EL (cell line): Measurements from ENCODE around the gene NPM3.

ENCODE experiments used
- DNase-seq: peaks from one replicate; pipeline ENCODE4 v3.0.0-alpha.2; 2016

NPM3 gene

DNA sequence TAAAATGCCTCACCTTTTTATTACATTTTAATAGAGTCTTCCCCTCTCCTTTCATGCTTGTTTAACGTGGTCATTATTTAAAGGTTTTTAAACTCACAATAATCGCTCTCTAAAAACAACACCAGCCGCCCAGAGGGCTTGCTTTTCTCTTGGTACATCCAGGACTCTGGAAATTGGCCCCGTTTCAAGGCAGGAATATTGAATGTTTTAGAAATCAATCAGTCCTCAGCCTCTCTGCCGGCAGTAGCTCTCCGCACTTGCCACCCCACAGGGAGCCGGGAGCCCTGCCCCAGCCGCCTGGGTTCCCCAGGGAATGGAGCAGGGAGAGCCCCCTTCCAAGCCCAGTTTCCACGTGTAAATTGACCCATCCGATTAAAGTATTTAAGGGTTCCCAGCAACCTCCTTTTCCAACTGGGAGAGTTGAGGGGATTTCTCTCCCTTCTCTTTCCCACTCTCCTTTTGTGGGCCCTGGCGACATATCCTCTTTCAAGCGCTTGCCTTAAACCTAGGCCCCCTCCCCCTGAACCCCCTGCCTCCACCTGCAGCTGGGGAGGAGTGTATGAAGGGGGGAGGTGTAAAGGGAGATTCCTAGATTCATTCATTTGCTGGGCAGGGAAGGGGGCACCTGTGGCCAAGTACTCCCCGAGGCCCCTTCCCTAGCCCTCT lies 9.2 kb downstream of the NPM3 start:
- no peak for DNase-seq

DNA sequence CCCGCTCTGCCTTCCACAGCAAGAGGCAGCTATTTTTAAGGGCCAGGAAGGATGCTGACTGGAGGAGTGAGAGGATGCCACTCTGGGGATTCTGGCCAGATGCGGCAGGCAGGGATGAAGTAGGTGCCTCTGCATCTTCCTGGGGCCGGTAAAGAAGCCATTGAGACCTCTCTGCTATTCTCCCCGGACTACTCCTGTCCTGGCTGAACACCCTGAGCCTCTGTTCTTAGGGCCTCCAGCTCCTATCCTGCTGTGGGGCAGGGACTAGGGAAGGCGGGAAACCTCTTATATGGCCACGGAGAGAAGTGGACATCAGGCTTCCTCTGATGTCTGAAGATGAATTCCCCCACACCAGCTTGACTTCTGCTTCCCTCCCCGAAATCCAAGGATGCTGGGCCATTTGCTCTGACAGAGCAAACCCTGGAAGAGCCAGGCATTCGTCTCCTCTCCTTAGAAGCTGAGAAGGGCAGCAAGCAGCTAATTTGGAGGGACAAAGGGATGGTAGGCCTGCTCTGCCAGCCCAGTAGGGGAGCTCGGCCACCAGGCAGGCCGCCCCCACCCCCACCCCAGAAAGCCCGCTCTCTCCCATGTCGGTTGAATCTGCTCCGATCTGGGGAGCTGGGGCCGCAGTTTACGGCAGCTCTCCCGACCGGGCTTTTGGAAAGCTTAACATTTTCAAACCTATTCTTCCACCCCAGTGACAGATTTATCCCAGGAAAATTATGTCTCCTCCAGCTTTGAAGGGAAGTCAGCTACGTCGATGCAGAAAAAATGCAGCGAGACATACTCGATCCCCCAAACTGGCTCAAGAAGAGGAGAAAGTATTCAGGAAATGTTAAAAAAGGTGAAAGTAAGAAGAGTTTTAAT lies 10.1 kb downstream of the NPM3 start:
- DNase-seq: no peak

DNA sequence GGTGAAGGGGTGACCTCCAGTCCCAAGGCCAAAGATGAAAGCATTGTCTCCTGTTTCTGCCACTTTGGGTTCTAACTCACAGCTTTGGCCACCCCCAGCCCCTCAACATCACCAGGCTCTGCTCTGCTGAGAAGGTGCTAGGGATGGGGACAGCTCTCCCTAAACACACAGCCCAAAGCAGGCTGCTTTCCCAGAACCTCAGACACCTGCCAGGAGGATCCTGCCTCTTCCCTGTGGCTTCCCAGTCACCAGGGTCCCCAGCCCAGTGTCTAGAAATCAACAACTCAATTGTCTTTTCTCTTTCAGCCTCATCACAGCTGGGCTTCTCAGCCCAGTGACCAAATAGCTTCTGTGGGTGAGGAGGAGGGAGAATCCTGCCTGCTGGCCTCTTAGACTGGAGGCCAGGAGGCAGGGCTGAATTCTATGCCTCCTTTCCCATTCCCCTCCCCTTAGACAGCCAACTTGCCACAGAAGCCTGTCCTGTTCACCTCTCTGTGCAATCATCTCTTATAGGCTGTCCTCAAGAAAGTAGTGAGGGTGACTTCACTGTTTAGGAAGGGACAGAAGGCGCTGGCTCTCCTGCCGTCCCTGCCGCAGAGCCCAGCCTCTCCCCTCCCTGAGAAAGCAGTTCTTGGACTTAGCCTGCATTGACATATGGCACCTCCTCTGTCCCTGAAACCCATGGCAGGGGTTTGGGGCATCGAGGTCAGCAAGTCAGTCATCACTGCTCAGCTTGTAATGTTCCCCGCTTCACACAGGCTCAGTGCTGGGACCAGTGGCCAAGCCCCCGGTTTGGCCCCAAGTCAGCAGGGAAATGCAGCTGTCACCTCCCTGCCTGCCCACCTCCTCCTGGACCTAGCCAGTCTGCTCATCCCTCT lies 11.0 kb downstream of the NPM3 start:
- DNase-seq: no peak

DNA sequence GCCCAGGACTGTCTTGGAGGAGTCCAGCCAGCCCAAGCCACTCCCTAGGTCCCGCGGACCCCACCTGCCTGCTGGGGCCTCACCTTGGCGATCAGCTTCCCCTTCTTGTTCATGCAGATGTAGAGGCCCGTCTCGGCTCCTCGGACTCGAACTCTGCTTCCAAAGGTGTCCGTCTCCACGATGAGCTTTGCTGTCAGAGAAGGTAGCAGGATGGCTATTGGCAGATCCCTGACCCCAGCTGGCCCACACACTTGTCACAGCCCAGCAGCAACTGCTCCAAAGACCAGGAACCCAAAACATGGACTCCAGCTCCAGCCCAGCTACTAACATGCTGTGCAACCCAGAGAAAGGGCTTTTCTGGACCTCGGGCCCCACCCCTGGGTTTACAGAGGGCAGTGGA lies 11.9 kb downstream of the NPM3 start:
- DNase-seq: no peak

DNA sequence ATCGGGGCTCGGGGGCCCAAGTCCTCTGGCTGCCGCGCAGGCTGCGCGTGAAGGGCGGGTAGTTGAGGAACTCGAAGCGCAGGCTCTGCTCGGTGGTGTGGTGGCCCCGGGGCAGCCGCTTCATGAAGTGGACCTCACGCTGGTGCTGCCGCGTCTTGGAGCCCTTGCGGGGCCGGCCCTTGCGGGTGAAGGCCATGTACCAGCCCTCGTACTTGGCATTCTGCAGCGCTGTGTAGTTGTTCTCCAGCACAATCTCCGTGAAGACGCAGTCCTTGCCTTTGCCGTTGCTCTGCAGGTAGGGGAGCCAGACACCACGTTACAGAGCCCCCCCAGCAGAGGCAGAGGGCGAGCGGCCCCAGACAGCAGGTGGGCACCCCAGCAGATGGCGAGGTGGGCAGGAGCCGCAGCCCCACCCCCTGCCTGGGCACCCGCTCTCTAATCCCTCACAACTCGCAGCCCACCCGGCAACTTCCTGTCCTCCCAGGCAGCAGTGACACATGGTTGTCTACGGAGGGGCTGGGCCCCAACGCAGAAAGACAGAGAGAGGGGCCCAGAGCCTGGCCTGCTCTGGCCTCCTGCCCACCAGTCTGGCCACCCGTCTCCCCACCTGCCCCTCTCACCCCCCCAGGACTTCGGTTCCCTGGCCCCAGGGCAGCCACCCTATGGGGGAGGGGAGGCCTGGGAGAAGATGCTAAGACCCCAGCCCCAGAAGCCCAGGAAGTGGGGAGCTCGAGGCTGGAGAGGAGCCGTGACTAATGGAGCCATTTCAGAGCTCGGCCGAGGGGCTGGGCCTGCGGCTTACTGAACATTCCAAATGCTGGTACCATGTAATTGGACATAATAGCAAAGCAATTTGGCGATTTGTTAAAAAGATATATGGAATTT lies 12.7 kb downstream of the NPM3 start:
- DNase-seq: no peak

DNA sequence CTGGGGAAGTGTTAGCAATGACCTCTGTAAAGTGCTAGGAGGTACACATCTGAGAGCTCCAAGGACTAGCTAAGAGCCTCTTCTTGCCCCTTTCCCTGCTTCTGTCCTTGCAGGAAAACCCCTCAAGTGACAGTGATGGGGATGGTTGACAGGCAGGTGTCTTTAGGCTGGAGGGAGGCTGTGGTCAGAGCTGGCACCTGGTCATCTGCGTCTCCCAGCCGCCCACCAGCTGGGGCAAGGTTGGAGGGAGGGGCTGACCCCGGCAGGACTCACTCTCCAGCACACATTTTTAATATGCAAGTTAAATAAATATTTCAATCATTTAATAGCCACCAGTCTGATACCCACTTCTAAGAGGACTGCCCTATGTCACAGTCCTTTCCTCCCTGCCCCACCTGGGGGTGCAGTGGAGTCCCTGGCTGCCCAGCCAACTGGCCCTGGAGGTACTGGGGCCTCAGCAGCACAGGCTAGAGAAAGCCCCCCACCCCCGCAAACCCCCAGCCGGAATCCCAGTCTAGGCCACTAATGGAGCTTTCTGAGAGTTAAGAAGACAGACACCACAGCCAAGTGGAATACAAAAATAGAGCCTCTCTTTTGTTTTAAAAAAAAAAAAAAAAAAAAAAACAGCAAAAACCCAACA lies 13.6 kb downstream of the NPM3 start:
- DNase-seq: no peak

DNA sequence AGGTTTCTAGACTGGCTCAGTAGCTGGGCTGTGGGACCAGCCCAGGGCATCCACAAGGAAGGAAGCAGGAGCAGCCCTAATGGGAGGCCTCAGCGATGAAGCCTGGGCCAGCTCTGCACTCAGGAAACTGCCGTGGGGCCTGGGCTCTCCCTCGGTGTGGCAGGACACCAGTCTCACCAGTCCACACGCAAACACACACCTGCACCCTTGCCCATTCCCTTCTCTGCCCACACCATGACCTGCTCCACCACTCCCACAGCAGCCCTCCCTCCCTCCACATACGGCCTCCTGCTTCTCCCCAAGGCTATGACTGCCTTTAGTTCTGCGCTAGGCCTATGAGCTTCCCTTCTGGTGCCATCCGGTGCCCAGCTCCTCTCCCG lies 14.5 kb downstream of the NPM3 start:
- DNase-seq: no peak

DNA sequence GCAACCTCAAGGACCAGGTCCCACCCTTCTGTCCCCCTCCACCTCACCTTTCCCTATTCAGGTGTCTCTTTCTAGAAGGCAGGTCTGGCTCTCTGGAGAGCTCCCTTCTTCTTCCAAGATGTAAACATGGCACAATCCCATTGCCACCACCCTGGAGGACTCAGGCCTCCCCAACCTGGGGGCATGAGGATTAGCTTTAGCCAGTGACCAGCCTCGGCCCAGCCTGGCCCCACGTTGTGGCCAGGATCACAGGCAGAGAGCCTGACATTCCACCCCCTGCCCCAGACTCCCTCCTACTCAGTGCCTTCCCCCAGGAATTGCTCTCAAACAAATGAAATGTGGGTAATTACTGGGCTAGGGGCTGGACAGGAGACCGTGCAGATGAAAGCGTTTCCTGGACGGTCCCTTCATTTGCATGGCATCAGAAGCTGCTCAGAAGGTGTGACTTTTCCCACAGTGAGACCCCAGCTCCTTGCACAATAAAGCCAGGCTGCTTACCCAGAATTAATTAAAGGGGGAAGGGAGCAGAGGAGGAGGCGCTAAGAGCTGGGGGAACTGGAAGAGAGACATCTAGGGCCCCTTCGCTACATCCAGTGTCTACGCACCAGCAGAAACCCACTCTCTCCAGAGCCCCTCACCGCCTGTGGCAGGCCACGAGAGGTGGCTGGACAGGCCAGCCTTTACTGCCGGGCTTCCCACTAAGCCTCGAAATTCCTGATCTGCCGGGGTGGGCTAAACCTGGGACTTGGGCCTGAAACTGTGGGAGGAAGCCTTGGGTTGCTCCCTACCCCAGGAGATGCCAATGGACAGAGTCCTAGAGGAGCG lies 15.1 kb downstream of the NPM3 start:
- DNase-seq: no peak

DNA sequence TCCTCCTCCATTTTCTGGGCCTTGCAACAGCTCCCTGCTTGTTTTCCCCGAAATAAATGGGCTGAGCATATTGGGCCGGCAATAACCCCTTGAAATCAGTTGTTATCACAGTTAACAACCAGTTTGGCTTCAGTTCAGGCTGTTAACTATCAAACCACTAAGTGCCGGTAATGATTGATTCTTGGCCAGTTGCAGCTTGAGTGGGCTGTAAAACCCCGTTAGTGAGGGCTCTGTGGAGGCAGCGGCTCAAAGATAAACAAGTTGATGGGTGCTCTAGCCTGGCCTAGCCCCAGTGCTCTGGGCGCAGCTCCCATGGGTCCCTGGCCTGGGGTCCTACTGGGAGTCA lies 15.7 kb downstream of the NPM3 start:
- no peak for DNase-seq

DNA sequence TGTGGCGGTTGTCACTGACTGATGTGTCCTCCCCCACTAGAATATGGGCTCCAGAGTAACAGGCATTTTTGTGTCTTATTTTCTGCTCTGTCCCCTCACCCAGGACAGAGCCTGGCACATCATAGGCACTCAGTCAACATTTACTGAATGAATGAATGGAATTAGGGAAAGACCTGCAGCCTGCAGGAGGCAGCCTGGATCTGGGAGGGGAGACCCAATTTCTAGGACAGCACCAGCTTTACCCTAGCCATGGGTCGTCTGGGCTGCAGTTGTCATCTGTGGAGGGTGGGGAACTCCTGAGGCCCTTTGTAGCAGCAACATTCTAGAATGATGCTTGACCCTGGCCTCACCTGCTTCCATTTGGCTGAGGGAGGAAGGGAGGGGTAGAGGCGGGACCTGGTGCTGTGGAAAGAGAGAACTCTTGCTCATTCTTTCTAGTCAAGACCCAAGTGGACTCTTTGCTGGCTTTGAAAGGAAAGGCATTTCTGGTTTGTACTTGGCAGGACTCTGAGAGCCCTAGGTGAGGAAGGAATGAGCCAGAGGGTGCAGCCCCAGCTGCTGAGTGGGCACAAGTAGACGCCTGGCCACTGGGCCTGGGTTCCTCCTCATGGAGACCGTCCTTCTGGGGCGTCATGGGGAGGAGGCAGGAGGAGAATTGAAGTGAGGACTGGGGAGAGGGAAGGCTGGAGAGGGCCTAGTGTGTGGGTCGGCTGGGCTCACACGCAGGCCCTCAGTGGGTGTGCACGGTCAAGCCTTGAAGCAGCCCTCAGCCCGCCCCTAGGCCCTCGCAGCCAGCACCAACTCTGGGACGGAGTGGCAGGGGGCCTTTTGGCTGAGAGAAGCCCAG lies 16.3 kb downstream of the NPM3 start:
- no peak for DNase-seq

DNA sequence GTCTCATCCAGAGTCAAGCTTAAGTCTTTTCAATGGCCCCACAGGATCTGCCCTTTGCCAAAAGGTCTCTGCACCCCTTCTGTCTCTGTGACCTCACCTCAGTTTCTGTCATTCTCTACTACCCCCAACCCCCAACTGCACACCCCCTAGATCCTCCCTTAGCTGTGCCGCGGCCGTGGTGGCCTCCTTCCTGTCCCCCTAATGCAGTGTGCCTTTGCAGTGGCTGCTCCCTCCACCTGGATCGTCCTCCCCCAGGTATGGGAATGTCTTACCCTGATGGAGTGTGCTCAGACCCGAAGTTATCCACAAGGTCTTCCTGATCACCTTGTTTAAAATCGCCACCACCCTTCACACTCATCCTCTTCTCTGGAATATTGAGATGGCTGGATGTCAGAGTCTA lies 16.9 kb downstream of the NPM3 start:
- DNase-seq: no peak

DNA sequence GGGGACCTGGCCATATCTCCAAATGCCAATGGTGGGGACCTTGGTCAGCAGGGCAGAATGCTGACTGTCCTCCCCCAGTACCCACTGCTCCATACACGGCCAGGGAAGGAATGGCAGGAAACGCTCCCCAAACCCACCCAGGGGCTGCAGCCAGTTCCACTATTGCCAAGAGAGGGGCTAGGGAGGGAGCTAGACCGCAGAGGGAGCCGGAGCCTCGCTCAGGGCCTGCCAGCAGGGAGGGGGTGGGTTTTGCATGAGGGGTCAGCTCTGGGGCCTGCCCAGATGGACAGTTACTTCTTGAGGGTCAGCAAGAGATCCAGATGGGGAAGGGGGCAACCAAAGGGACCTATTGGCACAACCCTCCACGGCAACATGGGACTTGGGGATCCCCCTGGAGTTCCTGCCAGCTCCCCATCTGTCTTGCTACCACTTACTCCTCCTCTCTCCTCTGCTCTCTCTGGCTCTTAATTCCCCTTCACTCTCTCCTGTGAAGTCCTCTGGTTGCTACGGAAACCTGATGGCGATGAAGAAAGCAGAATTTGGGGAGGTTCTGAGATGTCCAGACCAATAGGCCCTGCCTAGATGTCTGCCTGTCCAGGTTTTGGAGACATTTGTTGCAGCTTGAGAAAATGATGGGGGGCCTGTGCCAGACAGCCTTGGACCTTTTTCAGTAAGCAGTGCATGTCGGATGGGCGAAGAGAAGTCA lies 20.0 kb downstream of the NPM3 start:
- no peak for DNase-seq

DNA sequence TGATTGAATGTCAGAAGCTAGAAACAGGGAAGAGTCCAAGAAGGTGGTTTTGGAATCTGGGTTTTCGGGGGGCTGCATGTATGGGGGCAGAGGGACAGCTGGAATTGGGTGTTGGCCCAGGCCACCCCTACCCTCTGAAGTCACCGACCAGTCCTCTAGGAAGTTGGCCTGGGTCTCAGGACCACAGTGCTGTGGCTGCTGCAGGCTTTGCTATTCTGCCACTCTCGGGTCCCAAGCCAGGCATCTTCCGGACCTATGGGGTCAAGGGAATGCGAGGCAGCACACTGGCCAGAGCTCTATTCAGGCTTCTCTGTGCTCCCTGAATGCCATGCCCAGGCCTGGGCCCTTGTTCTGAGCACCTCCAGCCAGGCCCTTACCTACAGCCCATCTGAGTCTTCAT lies 20.5 kb downstream of the NPM3 start:
- DNase-seq: no peak

DNA sequence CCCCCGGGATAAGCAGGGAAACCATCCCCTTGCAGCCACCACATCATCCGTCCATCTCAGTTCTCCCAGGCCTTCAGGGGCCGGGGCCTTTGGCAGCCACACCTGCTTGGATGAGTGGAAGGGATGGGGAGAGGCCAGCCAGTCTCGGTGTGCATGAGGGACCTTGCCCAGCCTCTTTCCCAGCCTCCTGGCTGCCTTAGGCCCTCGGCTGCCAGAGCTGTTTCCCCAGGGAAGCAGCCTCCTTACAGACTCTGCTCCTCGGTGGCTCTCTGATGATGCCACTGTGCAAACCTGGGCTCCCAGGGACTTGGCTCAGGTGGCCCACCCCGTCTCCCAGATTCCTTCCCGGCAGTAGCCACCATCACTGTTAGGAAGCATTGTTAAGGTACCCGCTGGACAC lies 22.0 kb downstream of the NPM3 start:
- DNase-seq: no peak

DNA sequence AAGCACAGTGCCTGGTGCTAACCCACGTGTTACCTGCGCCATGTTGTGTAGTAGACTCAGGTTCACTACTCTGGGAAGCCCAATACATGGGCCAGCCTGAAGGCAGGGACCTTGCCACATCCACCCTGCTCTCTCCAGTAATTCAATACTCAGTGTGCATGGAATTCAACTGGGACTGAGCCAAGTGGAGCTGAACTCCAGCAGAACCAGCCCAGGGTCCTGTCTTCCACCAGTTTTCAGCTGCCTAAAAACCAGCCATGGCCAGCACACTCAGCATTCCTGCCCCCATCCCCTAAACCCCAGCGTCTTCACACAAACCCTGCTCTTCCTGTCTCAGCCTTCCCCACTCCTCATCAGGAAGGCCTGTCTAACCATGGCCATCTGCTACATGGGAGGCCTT lies 22.7 kb downstream of the NPM3 start:
- DNase-seq: no peak

DNA sequence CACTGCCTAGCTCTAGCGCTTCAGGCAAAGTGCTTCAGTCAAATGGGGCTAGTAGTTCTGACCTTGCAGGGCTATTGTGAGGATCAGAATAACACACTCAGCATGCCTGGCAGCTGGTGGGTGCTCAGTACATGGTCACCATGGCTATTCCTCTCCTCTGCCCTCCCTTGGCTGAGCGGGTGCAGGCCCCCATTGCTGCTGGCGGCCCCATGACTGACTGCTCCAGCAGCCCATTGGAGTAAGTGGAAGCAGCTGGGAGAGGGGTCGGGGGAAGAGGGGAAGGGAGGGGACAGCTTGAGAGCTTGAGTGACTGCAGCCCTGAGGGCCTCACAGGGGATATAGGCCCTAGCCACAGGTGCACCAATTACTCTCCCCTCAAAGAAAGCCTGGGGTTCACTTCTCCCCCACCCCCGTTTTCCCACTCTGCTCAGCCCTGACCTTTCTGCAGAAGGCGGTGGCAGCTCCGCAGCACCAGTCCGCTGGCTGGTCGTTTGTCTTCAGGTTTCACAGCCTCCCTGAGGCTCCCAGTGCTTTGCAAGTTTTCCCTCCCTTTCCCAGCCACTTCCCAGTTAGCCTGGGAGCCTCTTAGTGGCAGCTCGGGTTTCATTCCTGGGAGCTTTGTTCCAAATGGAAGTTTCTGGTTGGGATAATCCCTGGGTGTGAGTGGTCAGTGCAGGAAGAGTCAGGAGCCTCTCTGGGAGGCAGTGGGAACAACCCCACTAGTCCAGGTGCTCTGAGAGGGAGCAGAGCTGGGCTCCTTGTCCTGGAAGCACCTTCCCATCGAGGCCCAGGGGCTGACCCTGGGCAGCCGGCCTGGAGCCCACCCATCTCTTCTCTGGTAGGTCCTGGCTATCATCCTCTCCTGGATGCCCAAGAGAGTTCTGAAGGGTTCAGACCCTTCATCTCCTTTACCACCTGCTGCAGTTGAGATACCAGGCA lies 23.7 kb downstream of the NPM3 start:
- DNase-seq: no peak

DNA sequence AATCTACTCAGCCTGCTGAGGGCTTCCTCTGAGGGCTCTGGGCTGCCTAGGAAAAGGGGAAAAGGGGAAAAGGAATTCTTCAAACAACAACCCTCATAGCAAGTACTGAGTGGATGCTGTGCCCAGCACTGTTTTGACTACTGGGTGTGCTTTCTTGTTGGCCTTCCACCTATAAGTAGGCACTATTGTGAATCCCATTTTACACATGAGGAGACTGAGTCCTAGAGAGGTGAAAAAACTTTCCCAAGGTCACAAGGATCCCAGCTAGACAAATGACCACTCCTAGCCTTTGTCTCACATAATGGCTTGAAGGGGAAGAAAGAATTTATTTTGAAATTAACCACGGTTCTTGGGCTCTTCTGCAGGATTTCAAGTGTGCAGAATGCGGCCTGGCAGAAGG lies 24.4 kb downstream of the NPM3 start:
- DNase-seq: no peak

DNA sequence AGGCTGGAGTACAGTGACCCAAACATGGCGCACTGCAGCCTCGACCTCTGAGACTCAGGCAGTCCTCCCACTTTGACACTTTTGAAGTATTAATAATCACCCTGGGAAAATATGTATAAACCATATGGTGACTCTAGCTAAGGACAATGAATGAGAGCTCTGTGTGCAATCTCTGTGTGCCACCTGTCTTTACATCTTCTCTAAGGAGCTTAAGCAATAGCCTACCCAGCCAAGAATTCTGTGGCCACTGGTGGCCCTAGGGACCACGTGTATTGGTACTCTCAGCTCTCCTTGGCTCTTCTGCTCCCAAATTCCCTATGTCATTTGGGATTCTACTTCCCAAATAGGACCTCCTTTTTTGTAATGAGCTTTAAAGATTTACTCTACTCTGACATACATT lies 31.0 kb downstream of the NPM3 start:
- no peak for DNase-seq
